Measurements from ENCODE around the gene NEUROD2. TPM values are rescaled to one million over a fixed set of nuclear protein-coding genes. Genes with fewer than 3 reads are reported as not detected.
A peak's percentile ranks its signal among the peaks of the same experiment; 100 is the strongest.

NEUROD2 gene
- polyA plus RNA-seq, 4 donors = 0.03 to 0.27 (median 0.04) TPM; not detected in 1

- H3K27ac ChIP-seq (ENCODE audit: low read depth in 1 of 3, low read length in 2 of 3) = peak within 1 kb of the TSS; percentile 60 to 91 (median 85)
- no peaks in the 10 kb centered on the region for H3K9me3 ChIP-seq (ENCODE audit: control insufficient read depth in 2 of 2, insufficient read depth in 1 of 2, low read depth in 1 of 2, low read length in 1 of 2)
- DNase-seq (peak; percentile 42 to 52), FAIRE-seq (no peak)
- 9 to 13% (median 10%) methylated on average over 29 of the region's 29 CpGs for WGBS, 3 donors
- H3K36me3 ChIP-seq (ENCODE audit: control insufficient read depth in 3 of 3, insufficient read depth in 2 of 3, low read depth in 1 of 3, low read length in 3 of 3) = peaks cover 0 to 8% (median 0%) of the 10 kb centered on the region in 3 donors
- peaks cover 2 to 54% (median 3%) of the 10 kb centered on the region in 3 donors for H3K4me1 ChIP-seq (ENCODE audit: control insufficient read depth in 3 of 3, insufficient read depth in 2 of 3, low read depth in 1 of 3, low read length in 2 of 3)
- peak within 1 kb of the TSS; percentile 44 to 52 (median 48) for H3K4me3 ChIP-seq (ENCODE audit: low read depth in 1 of 3, low read length in 3 of 3)
- peaks cover 0 to 13% (median 12%) of the 10 kb centered on the region in 3 donors for H3K27me3 ChIP-seq (ENCODE audit: control insufficient read depth in 3 of 3, insufficient read depth in 3 of 3, low read length in 3 of 3)
These were observed 18.7 kb upstream of the NEUROD2 start, which contains the start of gene PPP1R1B for GRCh38 chr17:39626171-39627046. PPP1R1B (plus strand) TSS chr17:39626952; CDS start chr17:39627393, 441 bp downstream.

DNA sequence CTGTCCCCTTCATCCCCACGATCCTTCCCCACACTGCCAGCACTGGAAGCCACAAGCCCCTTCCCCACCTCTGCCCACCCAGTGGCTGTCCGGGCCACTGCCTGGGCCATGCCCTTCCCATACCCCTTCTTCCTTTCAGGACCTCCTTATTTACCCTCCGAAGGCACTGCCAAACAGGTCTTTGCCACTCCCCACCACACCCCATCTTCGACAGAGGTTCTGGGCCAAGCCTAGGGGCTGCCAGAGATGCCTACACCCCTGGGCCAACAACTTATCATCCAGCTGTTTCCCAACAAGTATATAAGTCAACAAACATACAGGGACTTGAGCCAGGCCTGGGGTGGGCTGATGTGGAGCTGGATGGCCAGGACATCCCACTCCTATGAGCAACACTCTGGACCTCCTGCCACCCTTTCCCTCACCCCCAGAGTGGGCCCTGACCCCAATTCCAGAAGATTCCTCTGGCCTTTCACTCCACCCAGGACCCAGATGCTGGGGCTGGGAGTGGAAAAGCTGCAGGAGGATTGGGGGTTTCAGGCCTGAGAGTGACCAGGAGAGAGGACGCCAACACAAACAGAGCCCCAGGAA lies 17.6 kb upstream of the NEUROD2 start:
- peak in 1 of 2 donors; percentile 28 for DNase-seq

DNA sequence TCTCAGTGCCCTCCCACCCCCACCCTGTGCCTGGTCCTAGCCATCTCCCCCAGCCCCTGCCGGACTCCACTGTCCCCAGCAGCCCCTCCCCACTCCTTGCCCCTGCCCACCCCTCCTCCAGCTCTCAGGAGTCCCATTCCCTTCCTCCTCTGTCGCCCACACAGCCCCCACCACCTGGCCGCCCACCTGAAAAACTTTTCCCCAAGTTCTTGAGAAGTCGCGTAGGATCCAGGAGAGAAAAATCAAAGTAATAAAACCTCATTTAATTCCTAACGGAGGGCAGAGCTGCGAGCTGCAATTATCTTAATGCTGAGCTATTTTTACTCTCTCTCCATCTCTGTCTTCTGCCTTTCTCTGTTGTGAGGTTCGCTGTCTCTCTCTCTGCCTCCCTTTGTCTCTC lies 16.6 kb upstream of the NEUROD2 start:
- H3K27ac ChIP-seq (ENCODE audit: low read depth in 1 of 3, low read length in 2 of 3) = no peak overlapping the region
- FAIRE-seq = no peak
- H3K9me3 ChIP-seq (ENCODE audit: control insufficient read depth in 2 of 2, insufficient read depth in 1 of 2, low read depth in 1 of 2, low read length in 1 of 2) = no peaks in the 10 kb centered on the region
- H3K4me3 ChIP-seq (ENCODE audit: low read depth in 1 of 3, low read length in 3 of 3) = no peak overlapping the region
- H3K36me3 ChIP-seq (ENCODE audit: control insufficient read depth in 3 of 3, insufficient read depth in 2 of 3, low read depth in 1 of 3, low read length in 3 of 3) = no peaks in the 10 kb centered on the region
- no peak for DNase-seq
- H3K4me1 ChIP-seq (ENCODE audit: control insufficient read depth in 3 of 3, insufficient read depth in 2 of 3, low read depth in 1 of 3, low read length in 2 of 3) = peaks cover 2 to 53% (median 3%) of the 10 kb centered on the region in 3 donors
- 72 to 82% (median 75%) methylated on average over 8 of the region's 8 CpGs for WGBS, 3 donors
- H3K27me3 ChIP-seq (ENCODE audit: control insufficient read depth in 3 of 3, insufficient read depth in 3 of 3, low read length in 3 of 3) = peaks cover 0 to 13% (median 12%) of the 10 kb centered on the region in 3 donors

More for the DNA sequence above, 17.6 kb upstream of the NEUROD2 start:
- Histone ChIP-seq H3K4me1 (ENCODE audit: control insufficient read depth in 3 of 3, insufficient read depth in 2 of 3, low read depth in 1 of 3, low read length in 2 of 3) (peaks cover 2 to 49% (median 3%) of the 10 kb centered on the region in 3 donors), H3K4me3 (ENCODE audit: low read depth in 1 of 3, low read length in 3 of 3) (no peak overlapping the region), H3K27me3 (ENCODE audit: control insufficient read depth in 3 of 3, insufficient read depth in 3 of 3, low read length in 3 of 3) (peaks cover 0 to 13% (median 12%) of the 10 kb centered on the region in 3 donors), H3K27ac (ENCODE audit: low read depth in 1 of 3, low read length in 2 of 3) (peak overlapping the region in 1 of 3 donors; percentile 2), H3K9me3 (ENCODE audit: control insufficient read depth in 2 of 2, insufficient read depth in 1 of 2, low read depth in 1 of 2, low read length in 1 of 2) (no peaks in the 10 kb centered on the region), H3K36me3 (ENCODE audit: control insufficient read depth in 3 of 3, insufficient read depth in 2 of 3, low read depth in 1 of 3, low read length in 3 of 3) (peaks cover 0 to 7% (median 0%) of the 10 kb centered on the region in 3 donors)
- FAIRE-seq = no peak
- 36 to 46% (median 37%) methylated on average over 4 to 5 of the region's 5 CpGs for WGBS, 3 donors

- DNase-seq (peak; percentile 83 to 88), FAIRE-seq (no peak)
- Histone ChIP-seq H3K9me3 (ENCODE audit: control insufficient read depth in 2 of 2, insufficient read depth in 1 of 2, low read depth in 1 of 2, low read length in 1 of 2) (no peaks in the 10 kb centered on the region), H3K27me3 (ENCODE audit: control insufficient read depth in 3 of 3, insufficient read depth in 3 of 3, low read length in 3 of 3) (peaks cover 0 to 13% (median 12%) of the 10 kb centered on the region in 3 donors), H3K27ac (ENCODE audit: low read depth in 1 of 3, low read length in 2 of 3) (no peak overlapping the region), H3K4me1 (ENCODE audit: control insufficient read depth in 3 of 3, insufficient read depth in 2 of 3, low read depth in 1 of 3, low read length in 2 of 3) (peaks cover 2 to 51% (median 3%) of the 10 kb centered on the region in 3 donors), H3K36me3 (ENCODE audit: control insufficient read depth in 3 of 3, insufficient read depth in 2 of 3, low read depth in 1 of 3, low read length in 3 of 3) (no peaks in the 10 kb centered on the region), H3K4me3 (ENCODE audit: low read depth in 1 of 3, low read length in 3 of 3) (no peak overlapping the region)
- 0 to 5% (median 4%) methylated on average over 16 of the region's 16 CpGs for WGBS, 3 donors
These were observed 15.7 kb upstream of the NEUROD2 start for GRCh38 chr17:39623356-39623950.

GRCh38 chr17:39622380-39623006 lies 14.8 kb upstream of the NEUROD2 start:
- WGBS, 3 donors = 55 to 61% (median 56%) methylated on average over 16 of the region's 16 CpGs
- Histone ChIP-seq H3K36me3 (ENCODE audit: control insufficient read depth in 3 of 3, insufficient read depth in 2 of 3, low read depth in 1 of 3, low read length in 3 of 3) (no peaks in the 10 kb centered on the region), H3K27me3 (ENCODE audit: control insufficient read depth in 3 of 3, insufficient read depth in 3 of 3, low read length in 3 of 3) (peaks cover 0 to 13% (median 8%) of the 10 kb centered on the region in 3 donors), H3K9me3 (ENCODE audit: control insufficient read depth in 2 of 2, insufficient read depth in 1 of 2, low read depth in 1 of 2, low read length in 1 of 2) (no peaks in the 10 kb centered on the region), H3K4me3 (ENCODE audit: low read depth in 1 of 3, low read length in 3 of 3) (no peak overlapping the region), H3K4me1 (ENCODE audit: control insufficient read depth in 3 of 3, insufficient read depth in 2 of 3, low read depth in 1 of 3, low read length in 2 of 3) (peaks cover 2 to 44% (median 5%) of the 10 kb centered on the region in 3 donors), H3K27ac (ENCODE audit: low read depth in 1 of 3, low read length in 2 of 3) (peak overlapping the region in 1 of 3 donors; percentile 1)
- DNase-seq (no peak), FAIRE-seq (no peak)

DNA sequence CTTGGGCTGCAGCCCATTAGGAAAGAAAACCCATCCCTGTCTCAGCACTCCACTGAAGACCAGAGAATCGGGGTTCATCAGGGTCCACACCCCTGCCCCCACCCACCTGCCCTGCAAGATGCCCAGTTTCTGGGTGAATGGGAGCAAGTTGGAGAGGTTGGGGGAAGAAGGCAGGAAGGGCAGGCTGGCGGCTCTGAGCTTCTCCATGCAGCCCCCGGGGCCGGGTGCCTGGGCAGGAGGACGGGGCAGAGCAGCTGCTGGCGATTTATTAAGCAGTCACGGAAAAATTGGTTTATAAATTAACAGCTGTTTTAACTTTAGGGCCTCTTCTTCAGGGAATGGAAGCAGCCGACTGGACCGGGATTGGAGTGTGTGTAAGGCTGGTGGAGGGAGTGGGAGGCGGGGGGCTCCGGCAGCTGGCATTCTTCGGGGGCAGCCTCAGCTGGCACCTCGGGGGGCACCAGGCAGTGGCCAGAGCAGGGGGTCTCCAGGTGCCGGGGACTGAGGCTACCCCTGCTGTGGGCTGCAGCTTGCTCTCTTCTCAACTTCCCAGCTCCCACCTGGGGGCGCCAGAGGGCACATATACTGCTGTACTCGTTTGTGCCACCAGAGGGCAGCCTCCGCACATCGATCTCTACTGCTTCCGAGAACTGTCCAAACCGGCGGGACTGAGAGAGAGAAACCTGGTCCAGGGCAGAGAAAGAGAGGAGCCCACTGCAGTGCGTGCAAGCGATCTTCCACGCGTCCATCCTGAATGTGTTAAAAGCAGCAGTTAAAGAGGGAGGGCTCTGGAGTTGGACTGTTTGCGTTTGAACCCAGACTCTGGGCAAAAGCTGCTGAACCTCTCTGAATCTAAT lies 14.0 kb upstream of the NEUROD2 start:
- whole genome bisulfite sequencing, 3 donors = 8 to 12% (median 9%) methylated on average over 24 to 26 of the region's 26 CpGs
- no peaks in the 10 kb centered on the region for H3K36me3 ChIP-seq (ENCODE audit: control insufficient read depth in 3 of 3, insufficient read depth in 2 of 3, low read depth in 1 of 3, low read length in 3 of 3)
- H3K9me3 ChIP-seq (ENCODE audit: control insufficient read depth in 2 of 2, insufficient read depth in 1 of 2, low read depth in 1 of 2, low read length in 1 of 2) = no peaks in the 10 kb centered on the region
- peaks cover 2 to 40% (median 5%) of the 10 kb centered on the region in 3 donors for H3K4me1 ChIP-seq (ENCODE audit: control insufficient read depth in 3 of 3, insufficient read depth in 2 of 3, low read depth in 1 of 3, low read length in 2 of 3)
- DNase-seq (peak; percentile 85 to 89), FAIRE-seq (no peak)
- no peak overlapping the region for H3K4me3 ChIP-seq (ENCODE audit: low read depth in 1 of 3, low read length in 3 of 3)
- peak overlapping the region in 1 of 3 donors; percentile 1 for H3K27ac ChIP-seq (ENCODE audit: low read depth in 1 of 3, low read length in 2 of 3)
- H3K27me3 ChIP-seq (ENCODE audit: control insufficient read depth in 3 of 3, insufficient read depth in 3 of 3, low read length in 3 of 3) = peaks cover 0 to 18% (median 8%) of the 10 kb centered on the region in 3 donors

- DNase-seq (peak in 1 of 2 donors; percentile 60), FAIRE-seq (no peak)
- Histone ChIP-seq H3K4me3 (ENCODE audit: low read depth in 1 of 3, low read length in 3 of 3) (no peak overlapping the region), H3K9me3 (ENCODE audit: control insufficient read depth in 2 of 2, insufficient read depth in 1 of 2, low read depth in 1 of 2, low read length in 1 of 2) (no peaks in the 10 kb centered on the region), H3K4me1 (ENCODE audit: control insufficient read depth in 3 of 3, insufficient read depth in 2 of 3, low read depth in 1 of 3, low read length in 2 of 3) (peaks cover 2 to 24% (median 3%) of the 10 kb centered on the region in 3 donors), H3K36me3 (ENCODE audit: control insufficient read depth in 3 of 3, insufficient read depth in 2 of 3, low read depth in 1 of 3, low read length in 3 of 3) (no peaks in the 10 kb centered on the region), H3K27me3 (ENCODE audit: control insufficient read depth in 3 of 3, insufficient read depth in 3 of 3, low read length in 3 of 3) (peaks cover 0 to 25% (median 0%) of the 10 kb centered on the region in 3 donors), H3K27ac (ENCODE audit: low read depth in 1 of 3, low read length in 2 of 3) (no peak overlapping the region)
- WGBS, 3 donors = 0 to 64% (median 40%) methylated on average over 1 of the region's 1 CpG
These were observed 12.0 kb upstream of the NEUROD2 start for GRCh38 chr17:39619786-39620101.
